Mucosa of rectum (tissue), 2 donors: Measurements from ENCODE around the gene FLOT1.
A peak's percentile ranks its signal among the peaks of the same experiment; 100 is the strongest.

ENCODE experiments used
- H3K27ac ChIP-seq, 2 donors: one replicate each; pipeline ENCODE4 v1.7.0; 2013; ENCODE audit warnings: inconsistent platforms in 2 of 2, low read depth in 2 of 2, low read length in 2 of 2
- H3K27me3 ChIP-seq, 2 donors: one replicate each; pipeline ENCODE4 v1.7.0; 2013; ENCODE audit warnings: low read length in 2 of 2; ENCODE audit not compliant: control insufficient read depth in 2 of 2, insufficient read depth in 2 of 2
- H3K36me3 ChIP-seq, 2 donors: one replicate each; pipeline ENCODE4 v1.7.0; 2013; ENCODE audit warnings: low read length in 2 of 2; ENCODE audit not compliant: control insufficient read depth in 2 of 2, insufficient read depth in 2 of 2
- H3K4me1 ChIP-seq, 2 donors: one replicate each; pipeline ENCODE4 v1.7.0; 2013; ENCODE audit warnings: low read length in 2 of 2, mild to moderate bottlenecking in 1 of 2; ENCODE audit not compliant: control insufficient read depth in 2 of 2, insufficient read depth in 2 of 2
- H3K4me3 ChIP-seq, 2 donors: one replicate each; pipeline ENCODE4 v1.7.0; 2013; ENCODE audit warnings: low read length in 2 of 2
- H3K9ac ChIP-seq, 2 donors: one replicate each; pipeline ENCODE4 v1.7.0; 2013; ENCODE audit warnings: low read length in 2 of 2, low read depth in 1 of 2, mild to moderate bottlenecking in 1 of 2
- H3K9me3 ChIP-seq, 2 donors: one replicate each; pipeline ENCODE4 v1.7.0; 2013; ENCODE audit warnings: low read length in 2 of 2; ENCODE audit not compliant: control insufficient read depth in 2 of 2
- donor health status: healthy.
- donor health status: Normal muscosa, but diverticular disease.

The FLOT1 gene, protein sequence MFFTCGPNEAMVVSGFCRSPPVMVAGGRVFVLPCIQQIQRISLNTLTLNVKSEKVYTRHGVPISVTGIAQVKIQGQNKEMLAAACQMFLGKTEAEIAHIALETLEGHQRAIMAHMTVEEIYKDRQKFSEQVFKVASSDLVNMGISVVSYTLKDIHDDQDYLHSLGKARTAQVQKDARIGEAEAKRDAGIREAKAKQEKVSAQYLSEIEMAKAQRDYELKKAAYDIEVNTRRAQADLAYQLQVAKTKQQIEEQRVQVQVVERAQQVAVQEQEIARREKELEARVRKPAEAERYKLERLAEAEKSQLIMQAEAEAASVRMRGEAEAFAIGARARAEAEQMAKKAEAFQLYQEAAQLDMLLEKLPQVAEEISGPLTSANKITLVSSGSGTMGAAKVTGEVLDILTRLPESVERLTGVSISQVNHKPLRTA

DNA sequence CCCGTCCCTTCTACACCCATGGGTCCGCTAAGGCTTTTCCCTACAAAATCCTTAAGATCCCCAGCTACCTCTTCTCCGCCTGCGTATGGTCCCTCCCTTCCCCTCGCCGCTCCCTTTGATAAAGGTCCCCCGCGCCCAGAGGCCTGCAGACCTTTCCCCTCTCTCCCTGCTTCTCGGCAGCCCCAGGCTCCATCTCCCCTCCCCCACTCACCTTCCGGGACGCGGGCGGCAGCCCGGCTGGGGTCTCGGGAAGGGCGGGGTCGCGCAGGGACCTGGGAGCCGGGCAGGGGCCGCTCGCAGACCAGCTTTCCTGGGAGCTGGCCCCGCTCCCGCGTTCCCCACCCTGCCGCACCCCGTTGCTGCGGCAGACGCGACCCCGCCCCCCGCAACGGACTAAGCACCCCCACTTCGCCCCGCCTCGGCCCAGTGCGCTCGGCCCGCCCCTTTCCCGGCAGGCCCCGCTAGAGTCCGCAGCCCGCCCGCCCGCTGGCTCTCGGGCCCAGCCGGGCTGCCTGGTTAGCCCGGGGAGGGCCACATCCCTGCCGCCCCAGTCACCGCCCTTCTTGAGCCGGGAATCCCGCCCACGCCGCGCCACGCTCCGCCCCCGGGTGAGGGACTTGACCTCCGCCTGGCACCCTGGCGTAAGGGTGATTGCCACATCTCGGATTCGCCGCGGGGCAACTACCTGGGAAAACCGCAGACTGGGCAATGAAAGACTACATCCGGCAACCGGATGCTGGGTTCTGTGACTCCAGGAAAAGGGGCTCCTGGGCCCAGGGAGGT, at the start of gene FLOT1:
FLOT1 (minus strand) TSS at position 372 of the 783 bp plus-strand sequence. CDS start 498 bp downstream, outside the sequence.
- H3K9me3 ChIP-seq = no peaks in the 10 kb centered on the region
- peak within 1 kb of the TSS; percentile 94 to 97 for H3K27ac ChIP-seq
- peaks cover 33 to 49% of the 10 kb centered on the region in 2 donors for H3K4me1 ChIP-seq
- peaks cover 26% of the 10 kb centered on the region in 2 donors for H3K36me3 ChIP-seq
- peak within 1 kb of the TSS; percentile 98 to 99 for H3K9ac ChIP-seq
- no peaks in the 10 kb centered on the region for H3K27me3 ChIP-seq
- H3K4me3 ChIP-seq = peak within 1 kb of the TSS; percentile 93 to 98

DNA sequence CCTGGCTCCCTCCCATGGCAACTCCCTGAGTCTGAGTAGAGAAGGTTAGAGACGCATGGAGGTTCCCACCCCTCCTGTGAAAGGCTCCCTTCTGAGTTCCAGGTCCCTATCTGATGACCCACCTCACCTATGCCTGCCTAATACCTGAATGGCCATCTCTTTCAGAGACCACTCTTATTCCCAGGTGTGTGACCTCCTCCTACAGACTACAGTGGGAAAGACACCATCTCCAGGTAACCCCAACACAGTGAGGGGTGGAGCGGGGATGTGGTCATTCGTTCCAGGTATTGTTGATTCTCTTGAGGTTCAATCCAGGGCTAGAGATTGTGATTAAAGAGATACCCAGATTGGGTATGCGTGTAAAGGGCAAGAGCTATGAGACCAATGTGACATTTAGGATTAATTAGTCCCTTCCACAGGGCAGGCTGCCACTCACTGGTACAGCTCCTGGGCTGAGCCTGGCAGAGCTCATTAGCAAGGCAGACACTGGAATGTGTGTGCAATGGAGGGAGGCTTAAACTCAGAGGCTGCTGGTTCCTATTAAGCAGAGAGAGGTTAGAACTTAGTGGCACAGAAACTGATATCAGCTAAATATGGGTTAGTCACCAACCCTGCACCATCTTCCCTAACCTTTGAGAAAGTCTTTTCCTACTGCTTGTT, 48.4 kb upstream of the FLOT1 start:
- H3K27me3 ChIP-seq = no peaks in the 10 kb centered on the region
- no peaks in the 10 kb centered on the region for H3K9me3 ChIP-seq
- peaks cover 0 to 2% of the 10 kb centered on the region in 2 donors for H3K4me1 ChIP-seq
- H3K36me3 ChIP-seq = no peaks in the 10 kb centered on the region
- no peak overlapping the region for H3K4me3 ChIP-seq
- no peak overlapping the region for H3K9ac ChIP-seq
- H3K27ac ChIP-seq = no peak overlapping the region

GRCh38 chr6:30789606-30790005, 47.1 kb upstream of the FLOT1 start:
- Histone ChIP-seq H3K9ac (no peak overlapping the region), H3K27ac (no peak overlapping the region), H3K36me3 (no peaks in the 10 kb centered on the region), H3K9me3 (no peaks in the 10 kb centered on the region), H3K4me1 (peaks cover 0 to 2% of the 10 kb centered on the region in 2 donors), H3K27me3 (no peaks in the 10 kb centered on the region), H3K4me3 (no peak overlapping the region)

- no peak overlapping the region for H3K4me3 ChIP-seq
- no peaks in the 10 kb centered on the region for H3K9me3 ChIP-seq
- H3K9ac ChIP-seq = peak overlapping the region in 1 of 2 donors; percentile 14
- no peaks in the 10 kb centered on the region for H3K27me3 ChIP-seq
- no peaks in the 10 kb centered on the region for H3K36me3 ChIP-seq
- H3K4me1 ChIP-seq = peaks cover under 1 to 2% of the 10 kb centered on the region in 2 donors
- peak overlapping the region; percentile 20 to 48 for H3K27ac ChIP-seq
These were observed 45.5 kb upstream of the FLOT1 start for GRCh38 chr6:30787954-30788353.

DNA sequence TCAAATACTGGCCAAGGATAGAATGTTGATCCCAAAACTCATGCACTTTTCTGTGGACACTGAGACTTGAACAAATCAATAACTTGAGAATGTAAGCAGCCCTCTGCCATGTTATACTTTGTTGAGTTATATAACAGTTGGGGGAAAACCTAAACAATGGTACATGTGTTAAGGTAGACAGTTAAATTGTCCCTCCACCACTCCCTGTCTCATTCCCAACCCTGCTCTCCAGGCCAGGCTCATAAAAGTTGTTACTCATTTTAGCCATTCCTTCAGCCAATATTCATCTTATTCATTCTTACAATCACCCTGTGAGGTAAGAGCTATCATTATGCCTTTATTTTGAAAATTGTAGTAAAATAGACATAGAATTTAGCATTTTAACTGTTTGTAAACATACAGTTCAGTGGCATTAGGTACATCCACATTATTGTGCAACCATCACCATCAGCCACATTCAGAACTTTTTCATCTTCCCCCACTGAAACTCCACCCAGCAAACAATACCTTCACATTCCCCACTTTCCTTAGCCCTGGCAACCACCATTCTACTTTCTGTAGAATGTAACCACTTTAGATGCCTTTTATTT, 40.0 kb upstream of the FLOT1 start:
- H3K4me3 ChIP-seq = peak overlapping the region; percentile 38 to 58
- H3K4me1 ChIP-seq = peaks cover 31 to 43% of the 10 kb centered on the region in 2 donors
- no peaks in the 10 kb centered on the region for H3K36me3 ChIP-seq
- peak overlapping the region; percentile 90 to 99 for H3K27ac ChIP-seq
- no peaks in the 10 kb centered on the region for H3K27me3 ChIP-seq
- no peaks in the 10 kb centered on the region for H3K9me3 ChIP-seq
- peak overlapping the region; percentile 57 to 67 for H3K9ac ChIP-seq

GRCh38 chr6:30781743-30782424, 39.4 kb upstream of the FLOT1 start:
- Histone ChIP-seq H3K36me3 (no peaks in the 10 kb centered on the region), H3K27me3 (no peaks in the 10 kb centered on the region), H3K9me3 (no peaks in the 10 kb centered on the region), H3K4me1 (peaks cover 31 to 50% of the 10 kb centered on the region in 2 donors), H3K4me3 (peak overlapping the region; percentile 50 to 58), H3K9ac (peak overlapping the region; percentile 67 to 72), H3K27ac (peak overlapping the region; percentile 90 to 99)

DNA sequence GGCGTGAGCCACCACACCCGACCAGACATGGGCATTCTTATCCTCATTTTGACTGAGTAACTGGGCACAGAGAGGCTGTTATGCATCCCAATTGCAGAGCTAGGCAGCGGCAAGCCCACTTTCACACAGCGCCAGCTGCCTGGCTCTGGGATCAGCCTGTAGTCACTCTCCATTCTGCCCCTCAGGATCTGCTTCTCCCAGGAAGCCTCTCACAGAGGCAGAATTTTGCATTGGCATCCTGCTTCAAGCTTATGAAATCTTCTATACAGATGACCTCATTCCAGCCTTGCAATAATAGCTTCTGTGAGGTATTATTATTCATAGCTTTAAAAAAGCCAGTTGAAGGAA, 38.9 kb upstream of the FLOT1 start:
- peak overlapping the region; percentile 90 to 99 for H3K27ac ChIP-seq
- no peaks in the 10 kb centered on the region for H3K27me3 ChIP-seq
- no peaks in the 10 kb centered on the region for H3K9me3 ChIP-seq
- no peaks in the 10 kb centered on the region for H3K36me3 ChIP-seq
- peak overlapping the region; percentile 67 to 72 for H3K9ac ChIP-seq
- H3K4me3 ChIP-seq = peak overlapping the region; percentile 50 to 58
- peaks cover 35 to 55% of the 10 kb centered on the region in 2 donors for H3K4me1 ChIP-seq

DNA sequence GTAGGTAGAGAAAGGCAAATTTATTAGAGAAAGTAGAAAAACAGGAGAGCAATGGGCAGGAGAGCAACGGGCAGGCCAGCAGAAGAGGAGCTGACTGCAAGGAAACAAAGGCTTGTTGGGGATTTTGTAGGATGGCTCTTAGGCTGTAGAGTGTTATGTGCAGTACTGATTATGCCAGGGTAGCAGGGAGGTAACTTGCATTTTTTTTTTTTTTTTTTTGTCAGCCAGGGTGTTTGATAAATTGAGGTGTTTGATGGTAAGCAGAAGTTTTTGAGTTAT, 38.1 kb upstream of the FLOT1 start:
- Histone ChIP-seq H3K4me1 (peaks cover 36 to 55% of the 10 kb centered on the region in 2 donors), H3K9ac (no peak overlapping the region), H3K36me3 (no peaks in the 10 kb centered on the region), H3K9me3 (no peaks in the 10 kb centered on the region), H3K27me3 (no peaks in the 10 kb centered on the region), H3K4me3 (no peak overlapping the region), H3K27ac (peak overlapping the region in 1 of 2 donors; percentile 90)

- H3K27ac ChIP-seq = peak overlapping the region; percentile 18 to 26
- peaks cover 36 to 55% of the 10 kb centered on the region in 2 donors for H3K4me1 ChIP-seq
- H3K9ac ChIP-seq = peak overlapping the region in 1 of 2 donors; percentile 23
- H3K4me3 ChIP-seq = peak overlapping the region in 1 of 2 donors; percentile 2
- no peaks in the 10 kb centered on the region for H3K27me3 ChIP-seq
- H3K36me3 ChIP-seq = no peaks in the 10 kb centered on the region
- no peaks in the 10 kb centered on the region for H3K9me3 ChIP-seq
These were observed 37.6 kb upstream of the FLOT1 start for GRCh38 chr6:30779850-30780641.
